ENCODE measurements around the gene VENTX.

VENTX gene, protein sequence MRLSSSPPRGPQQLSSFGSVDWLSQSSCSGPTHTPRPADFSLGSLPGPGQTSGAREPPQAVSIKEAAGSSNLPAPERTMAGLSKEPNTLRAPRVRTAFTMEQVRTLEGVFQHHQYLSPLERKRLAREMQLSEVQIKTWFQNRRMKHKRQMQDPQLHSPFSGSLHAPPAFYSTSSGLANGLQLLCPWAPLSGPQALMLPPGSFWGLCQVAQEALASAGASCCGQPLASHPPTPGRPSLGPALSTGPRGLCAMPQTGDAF

DNA sequence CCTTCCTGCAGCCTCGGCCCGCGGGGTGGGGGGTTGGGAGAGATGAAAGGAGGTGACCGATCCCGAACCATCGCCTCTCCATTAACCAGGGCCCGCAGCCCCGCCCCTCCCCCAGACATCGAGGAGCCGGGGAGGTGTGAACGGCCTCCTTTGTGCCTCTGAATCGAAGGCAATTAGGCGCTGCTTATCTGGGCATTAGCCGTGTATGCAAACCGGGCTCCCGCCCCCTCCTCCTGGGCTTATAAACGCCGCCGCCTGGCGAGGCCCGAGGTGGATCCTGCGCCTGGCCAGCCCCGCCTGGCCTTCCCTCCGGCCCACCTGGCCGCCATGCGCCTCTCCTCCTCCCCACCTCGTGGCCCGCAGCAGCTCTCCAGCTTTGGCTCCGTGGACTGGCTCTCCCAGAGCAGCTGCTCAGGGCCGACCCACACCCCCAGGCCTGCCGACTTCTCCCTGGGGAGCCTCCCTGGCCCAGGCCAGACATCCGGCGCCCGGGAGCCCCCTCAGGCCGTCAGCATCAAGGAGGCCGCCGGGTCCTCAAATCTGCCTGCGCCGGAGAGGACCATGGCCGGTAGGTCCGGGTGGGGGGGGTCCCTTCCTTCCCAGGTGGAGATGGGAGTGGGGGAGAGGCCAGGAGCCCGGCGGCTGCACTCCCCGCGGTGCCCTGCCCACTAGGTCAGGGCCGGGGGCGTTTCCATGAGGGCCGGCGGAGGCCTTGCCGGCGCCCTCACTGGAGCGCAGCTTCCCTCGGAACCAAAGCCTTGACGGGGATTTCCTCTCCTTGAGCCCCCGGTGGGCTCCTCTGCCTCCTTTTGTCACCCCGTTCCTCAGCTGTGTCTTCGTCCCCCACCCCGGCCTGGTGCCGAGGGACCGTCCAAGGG, at the start of gene VENTX:
VENTX (plus strand) TSS at position 268 of the 878 bp plus-strand sequence; CDS start at position 328, 60 bp downstream.
- H3K4me3 ChIP-seq (ENCODE audit: low read length), result no peak within 1 kb of the TSS
- TF ChIP-seq, protein P1, sequence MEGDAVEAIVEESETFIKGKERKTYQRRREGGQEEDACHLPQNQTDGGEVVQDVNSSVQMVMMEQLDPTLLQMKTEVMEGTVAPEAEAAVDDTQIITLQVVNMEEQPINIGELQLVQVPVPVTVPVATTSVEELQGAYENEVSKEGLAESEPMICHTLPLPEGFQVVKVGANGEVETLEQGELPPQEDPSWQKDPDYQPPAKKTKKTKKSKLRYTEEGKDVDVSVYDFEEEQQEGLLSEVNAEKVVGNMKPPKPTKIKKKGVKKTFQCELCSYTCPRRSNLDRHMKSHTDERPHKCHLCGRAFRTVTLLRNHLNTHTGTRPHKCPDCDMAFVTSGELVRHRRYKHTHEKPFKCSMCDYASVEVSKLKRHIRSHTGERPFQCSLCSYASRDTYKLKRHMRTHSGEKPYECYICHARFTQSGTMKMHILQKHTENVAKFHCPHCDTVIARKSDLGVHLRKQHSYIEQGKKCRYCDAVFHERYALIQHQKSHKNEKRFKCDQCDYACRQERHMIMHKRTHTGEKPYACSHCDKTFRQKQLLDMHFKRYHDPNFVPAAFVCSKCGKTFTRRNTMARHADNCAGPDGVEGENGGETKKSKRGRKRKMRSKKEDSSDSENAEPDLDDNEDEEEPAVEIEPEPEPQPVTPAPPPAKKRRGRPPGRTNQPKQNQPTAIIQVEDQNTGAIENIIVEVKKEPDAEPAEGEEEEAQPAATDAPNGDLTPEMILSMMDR (conservative IDR thresholded peaks at IDR 0.05; ENCODE audit: low read length), result no peak
- no peak for DNase-seq (ENCODE audit: low read depth)

DNA sequence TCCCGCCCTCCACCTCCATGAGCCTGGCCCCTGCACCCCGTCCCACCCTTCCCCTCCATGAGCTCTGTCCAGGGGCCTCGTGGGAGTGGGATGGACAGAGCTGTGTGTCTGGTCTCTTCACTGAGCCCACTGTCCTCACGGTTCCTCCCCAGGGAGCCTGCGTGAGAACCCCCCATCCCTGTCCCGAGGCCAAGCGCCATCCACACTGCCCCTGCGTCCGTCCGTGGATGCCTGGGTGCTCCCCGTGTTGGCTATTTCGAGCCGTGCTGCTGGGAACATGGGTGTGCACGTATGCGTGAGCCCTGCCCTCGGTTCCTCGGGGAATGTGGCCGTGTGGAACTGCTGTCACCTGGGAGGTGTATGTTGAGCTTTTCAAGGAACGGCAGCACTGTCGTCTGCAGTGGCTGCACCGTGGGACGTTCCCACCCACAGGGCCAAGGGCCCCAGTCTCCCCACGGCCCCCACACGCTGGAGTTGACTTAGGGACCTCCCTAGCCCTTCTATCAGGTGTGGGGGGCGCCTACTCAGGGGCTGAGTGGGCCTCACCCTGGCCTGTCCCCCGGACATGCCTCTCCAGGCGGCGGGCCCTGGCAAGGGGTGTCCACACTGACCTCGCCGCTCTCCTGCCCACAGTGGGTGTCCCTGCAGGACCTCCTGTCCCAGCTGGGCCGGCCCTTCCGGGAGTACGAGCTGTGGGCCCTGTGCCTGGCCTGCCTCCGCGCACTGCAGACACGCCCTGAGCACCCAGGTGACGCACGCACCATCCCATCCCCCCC, 49.6 kb upstream of the VENTX start:
- TF ChIP-seq, protein P1 (conservative IDR thresholded peaks at IDR 0.05; ENCODE audit: low read length), result no peak
- DNase-seq (ENCODE audit: low read depth), result no peak
- no peak overlapping the region for H3K4me3 ChIP-seq (ENCODE audit: low read length)

DNA sequence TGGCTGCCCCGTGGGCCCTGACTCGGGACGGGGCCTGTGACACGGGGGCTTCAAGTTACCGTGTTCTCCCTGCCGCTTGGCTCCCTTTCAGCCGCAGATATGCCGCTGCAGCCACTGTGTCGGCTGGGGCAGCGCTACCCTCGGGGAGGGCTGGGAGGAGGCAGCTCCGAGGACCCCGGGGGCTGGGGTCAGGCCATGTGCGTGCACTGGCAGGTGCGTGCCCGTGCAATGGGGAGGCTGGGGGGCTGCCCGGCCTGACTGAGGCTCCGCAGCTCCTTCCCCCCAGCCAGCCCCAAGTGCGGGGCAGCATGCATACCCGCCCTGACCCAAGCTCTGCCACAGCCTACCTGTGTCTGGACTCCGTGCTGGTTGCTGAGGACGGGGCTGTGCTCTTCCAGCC, 48.4 kb upstream of the VENTX start:
- TF ChIP-seq, protein P1 (conservative IDR thresholded peaks at IDR 0.05; ENCODE audit: low read length), result no peak
- no peak for DNase-seq (ENCODE audit: low read depth)
- H3K4me3 ChIP-seq (ENCODE audit: low read length), result no peak overlapping the region

DNA sequence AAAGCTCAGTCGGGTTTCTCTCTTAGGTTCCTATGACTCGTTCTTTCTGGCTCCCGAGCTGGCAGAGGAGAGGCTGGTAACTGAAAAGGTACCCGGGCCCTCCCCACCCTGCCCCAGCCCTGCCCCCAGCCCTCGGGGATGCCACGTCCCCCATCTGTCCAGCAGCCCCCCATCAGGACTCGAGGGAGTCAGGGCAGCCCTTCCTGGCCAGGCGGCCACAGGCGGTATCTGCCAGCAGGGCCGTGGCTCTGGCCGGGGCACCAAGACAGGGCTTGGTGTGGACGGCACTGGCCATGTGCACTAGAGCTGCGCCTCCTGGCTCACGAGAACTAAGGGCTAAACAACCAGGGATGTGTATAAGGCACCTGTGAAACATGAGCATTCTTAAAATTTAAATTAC, 47.9 kb upstream of the VENTX start:
- DNase-seq (ENCODE audit: low read depth), result no peak
- TF ChIP-seq, protein P1 (conservative IDR thresholded peaks at IDR 0.05; ENCODE audit: low read length), result no peak
- H3K4me3 ChIP-seq (ENCODE audit: low read length), result no peak overlapping the region

DNA sequence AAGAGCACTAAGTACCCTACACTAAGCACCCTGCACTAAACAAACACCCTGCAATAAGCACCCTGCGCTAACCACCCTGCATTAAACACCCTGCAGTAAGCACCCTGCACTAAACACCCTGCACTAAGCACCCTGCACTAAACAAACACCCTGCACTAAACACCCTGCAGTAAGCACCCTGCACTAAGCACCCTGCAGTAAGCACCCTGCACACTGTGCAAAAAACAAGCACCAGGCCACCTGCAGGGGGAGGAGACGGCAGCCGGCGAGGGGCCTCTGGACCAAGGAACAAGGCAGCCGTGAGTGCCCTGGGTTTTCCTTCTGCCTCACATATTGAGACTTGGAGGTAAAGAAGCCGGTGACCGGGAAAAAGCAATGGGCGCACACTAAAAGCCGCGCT, 47.4 kb upstream of the VENTX start:
- H3K4me3 ChIP-seq (ENCODE audit: low read length), result no peak overlapping the region
- DNase-seq (ENCODE audit: low read depth), result no peak
- TF ChIP-seq, protein P1 (conservative IDR thresholded peaks at IDR 0.05; ENCODE audit: low read length), result no peak

DNA sequence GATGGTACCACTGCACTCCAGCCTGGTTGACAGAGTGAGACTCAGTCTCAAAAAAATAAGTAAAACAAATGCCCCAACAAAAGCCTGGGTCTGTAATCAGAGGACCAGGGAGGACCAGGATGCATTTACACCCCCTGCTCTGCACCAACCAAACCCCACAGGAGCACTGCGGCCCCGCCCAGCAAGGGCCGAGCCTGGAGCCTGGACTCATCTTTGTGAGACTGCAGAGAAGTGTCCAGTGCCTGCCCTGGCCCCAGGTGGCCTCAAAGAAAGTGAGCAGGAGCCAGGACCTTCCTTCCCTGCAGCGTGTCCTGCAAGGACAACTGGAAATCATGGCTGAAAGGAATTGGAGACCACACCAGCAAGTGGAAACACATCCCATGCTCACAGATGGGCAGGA, 46.0 kb upstream of the VENTX start:
- no peak for DNase-seq (ENCODE audit: low read depth)
- no peak overlapping the region for H3K4me3 ChIP-seq (ENCODE audit: low read length)
- TF ChIP-seq, protein P1 (conservative IDR thresholded peaks at IDR 0.05; ENCODE audit: low read length), result no peak

Data from AG10803 (cell line).